H1 (cell line): ENCODE measurements around the gene RFFL. TPM values are rescaled to one million over a fixed set of nuclear protein-coding genes. Genes with fewer than 3 reads are reported as not detected.

ENCODE experiments used
- ATF2 ChIP-seq: IDR thresholded peaks from 2 replicates; pipeline ENCODE4 v1.6.1; 2012; ENCODE audit warnings: low read length, inconsistent platforms
- MAX ChIP-seq: IDR thresholded peaks from 2 replicates; pipeline ENCODE4 v1.6.1; 2012; ENCODE audit warnings: inconsistent platforms
- polyA plus RNA-seq, 7 experiments: library from polyadenylated mRNA; depleted of rRNA in 3 of 7; stranded (reverse) in 5 of 7; unstranded in 2 of 7; fragments of >200 nt in 5 of 7; fragments of 200-250 nt in 2 of 7; gene quantifications; 1 replicate in 5 of 7; 2 replicates in 1 of 7; 4 replicates in 1 of 7; pipeline versions ENCODE4 v1.2.1 to v1.2.3, GENCODE V29; 2011 to 2013; ENCODE audit warnings: missing spikeins in 2 of 7, mixed read lengths in 2 of 7
- total RNA-seq: library from RNA; stranded (reverse); fragmentation: NEBNext Ultra II Directional; extraction: Animal tissue kit (Norgen Biotek cat#: 25700); gene quantifications from 2 replicates; pipeline ENCODE4 v1.2.1, GENCODE V29; 2021

The RFFL gene
- total and polyA plus RNA-seq, 2 of the 8 experiments (the other 6 are each of a cell fraction or from before 2014, with no cell fraction given) = 14.0 to 24.5 TPM

GRCh38 chr17:35083071-35083470 lies 19.6 kb upstream of the RFFL start (continued):
- no peak for TF ChIP-seq MAX
- TF ChIP-seq ATF2 = no peak
